NCI-H526 treated with DMSO at 0.1 percent for 48 hours (cell line): ENCODE results near the gene ARHGAP11A.
"Not testable (repeated sequence)": the region's sequence is repeated elsewhere in the genome, so short reads cannot be mapped to it uniquely, and the experiment has no call there.

Experiments
- DNase-seq: peaks from one replicate; lab custom pipeline; 2025; lab: John Stamatoyannopoulos, UW

The ARHGAP11A gene, protein sequence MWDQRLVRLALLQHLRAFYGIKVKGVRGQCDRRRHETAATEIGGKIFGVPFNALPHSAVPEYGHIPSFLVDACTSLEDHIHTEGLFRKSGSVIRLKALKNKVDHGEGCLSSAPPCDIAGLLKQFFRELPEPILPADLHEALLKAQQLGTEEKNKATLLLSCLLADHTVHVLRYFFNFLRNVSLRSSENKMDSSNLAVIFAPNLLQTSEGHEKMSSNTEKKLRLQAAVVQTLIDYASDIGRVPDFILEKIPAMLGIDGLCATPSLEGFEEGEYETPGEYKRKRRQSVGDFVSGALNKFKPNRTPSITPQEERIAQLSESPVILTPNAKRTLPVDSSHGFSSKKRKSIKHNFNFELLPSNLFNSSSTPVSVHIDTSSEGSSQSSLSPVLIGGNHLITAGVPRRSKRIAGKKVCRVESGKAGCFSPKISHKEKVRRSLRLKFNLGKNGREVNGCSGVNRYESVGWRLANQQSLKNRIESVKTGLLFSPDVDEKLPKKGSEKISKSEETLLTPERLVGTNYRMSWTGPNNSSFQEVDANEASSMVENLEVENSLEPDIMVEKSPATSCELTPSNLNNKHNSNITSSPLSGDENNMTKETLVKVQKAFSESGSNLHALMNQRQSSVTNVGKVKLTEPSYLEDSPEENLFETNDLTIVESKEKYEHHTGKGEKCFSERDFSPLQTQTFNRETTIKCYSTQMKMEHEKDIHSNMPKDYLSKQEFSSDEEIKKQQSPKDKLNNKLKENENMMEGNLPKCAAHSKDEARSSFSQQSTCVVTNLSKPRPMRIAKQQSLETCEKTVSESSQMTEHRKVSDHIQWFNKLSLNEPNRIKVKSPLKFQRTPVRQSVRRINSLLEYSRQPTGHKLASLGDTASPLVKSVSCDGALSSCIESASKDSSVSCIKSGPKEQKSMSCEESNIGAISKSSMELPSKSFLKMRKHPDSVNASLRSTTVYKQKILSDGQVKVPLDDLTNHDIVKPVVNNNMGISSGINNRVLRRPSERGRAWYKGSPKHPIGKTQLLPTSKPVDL

DNA sequence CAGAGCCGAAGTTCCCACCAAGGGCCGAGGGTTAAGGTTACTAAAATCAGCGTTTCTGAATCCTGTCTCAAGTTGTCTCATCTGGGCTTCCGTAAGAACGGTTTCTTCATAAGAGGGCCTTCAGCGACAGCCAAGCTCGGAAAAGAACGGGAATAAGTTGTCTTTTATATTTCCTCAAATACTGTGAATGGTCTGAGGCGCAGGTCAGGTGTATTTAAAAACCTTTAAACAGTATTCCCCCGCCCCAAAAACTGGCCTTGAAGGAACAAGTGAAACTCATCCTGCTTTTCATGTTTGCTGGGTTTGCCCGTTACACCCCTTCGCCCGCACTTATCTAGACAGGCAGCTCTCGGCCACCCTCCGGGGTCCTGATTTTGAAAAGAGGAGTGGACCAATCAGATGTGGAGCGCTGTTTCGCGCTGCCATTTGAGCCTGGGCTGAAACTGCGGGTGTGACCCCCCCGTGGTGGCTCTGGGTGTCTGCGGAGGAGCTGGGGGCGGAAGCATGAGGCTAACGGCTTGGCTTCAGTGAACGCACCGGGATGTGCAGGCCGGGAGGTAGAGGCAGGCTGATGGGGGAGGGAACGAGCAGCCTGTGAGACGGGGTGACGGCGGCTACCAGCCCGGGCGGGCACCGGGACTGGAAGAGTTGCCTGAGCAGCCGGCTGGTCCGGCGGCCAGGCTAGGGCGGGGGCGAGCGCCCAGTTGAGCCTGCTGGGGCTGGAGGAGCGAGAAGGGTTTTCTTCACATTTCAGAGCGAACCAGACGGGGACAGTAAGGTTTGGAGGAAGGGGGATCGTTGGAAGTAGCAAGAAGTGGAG, at the start of gene ARHGAP11A:
ARHGAP11A (plus strand) TSS at position 454 of the 820 bp plus-strand sequence. CDS start 708 bp downstream, outside the sequence.
- not testable (repeated sequence) for DNase-seq

DNA sequence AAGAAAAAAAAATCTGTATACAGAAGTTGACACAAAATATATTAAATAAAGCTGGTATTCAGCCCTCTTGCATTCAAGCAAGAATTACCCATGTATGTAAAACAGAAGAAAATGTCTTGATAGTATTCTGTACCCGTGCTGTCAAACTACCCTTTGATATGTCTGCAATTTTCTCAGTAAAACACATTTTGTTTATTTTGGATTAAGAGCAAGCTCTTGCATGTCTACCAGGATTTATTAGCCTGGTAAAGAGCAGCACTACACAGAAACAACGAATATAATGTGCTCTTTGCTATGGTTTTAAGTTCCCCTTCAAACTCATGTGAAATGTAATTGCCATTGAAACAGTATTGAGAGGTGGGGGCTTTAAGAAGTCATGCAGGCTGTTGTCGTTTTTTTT, 46.3 kb upstream of the ARHGAP11A start:
- not testable (repeated sequence) for DNase-seq

DNA sequence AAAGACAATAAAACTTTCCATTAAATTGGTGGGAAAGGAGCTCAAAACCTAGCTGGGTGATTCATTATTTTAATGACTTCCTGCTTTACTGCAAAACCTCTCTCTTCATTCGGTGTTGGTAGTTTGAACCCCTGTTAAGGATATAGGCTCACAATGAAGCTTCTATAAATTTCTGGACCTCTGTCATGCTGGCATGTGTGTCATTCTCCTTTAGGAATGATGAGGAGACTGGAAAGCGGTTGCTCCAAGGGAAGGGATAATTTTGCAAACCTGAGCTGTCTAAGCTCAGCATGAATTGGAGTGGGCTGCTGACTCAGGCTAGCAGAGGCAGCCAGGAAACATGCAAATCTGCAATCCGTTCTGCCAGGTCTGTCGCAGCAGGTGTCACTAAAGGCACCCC, 36.8 kb upstream of the ARHGAP11A start:
- not testable (repeated sequence) for DNase-seq

DNA sequence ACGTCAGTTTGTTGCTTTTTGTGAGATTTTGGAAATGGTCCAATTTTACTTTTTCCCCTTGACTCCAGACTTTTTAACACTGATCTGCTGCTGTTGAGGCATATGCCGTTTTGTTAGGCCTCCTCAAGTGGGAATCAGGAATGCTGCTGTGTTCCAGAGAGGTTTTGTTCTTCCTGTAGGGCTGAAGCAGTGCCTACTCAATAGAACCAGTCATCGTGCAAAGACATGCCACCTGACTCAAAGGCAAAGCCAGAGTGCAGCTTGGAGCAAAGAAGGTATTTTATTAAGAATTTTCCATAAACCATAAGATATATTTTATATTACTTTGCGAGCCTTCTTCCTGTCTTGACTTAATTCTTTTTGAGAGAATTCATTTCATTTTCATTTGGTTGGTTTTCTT, 29.5 kb upstream of the ARHGAP11A start:
- DNase-seq, result not testable (repeated sequence)

DNA sequence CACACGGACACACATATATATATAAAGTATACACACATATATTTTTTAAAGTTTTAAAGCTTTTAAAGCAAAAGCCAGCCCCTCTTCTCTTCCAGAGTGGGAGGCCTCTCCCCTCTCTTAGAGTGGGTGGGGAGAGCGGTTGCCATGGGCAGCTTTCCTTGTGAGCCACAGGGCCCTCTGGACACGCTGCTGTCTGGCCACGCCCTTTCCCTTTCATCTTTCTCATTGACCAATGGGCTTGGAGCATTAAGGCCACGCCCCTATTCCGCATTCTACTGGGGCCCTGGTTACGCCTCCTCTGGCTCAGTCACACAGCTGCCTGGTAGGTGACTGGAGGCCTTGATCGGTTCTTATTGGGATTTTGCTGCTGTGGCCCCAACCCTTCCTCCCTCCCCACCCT, 22.2 kb upstream of the ARHGAP11A start, which contains the start of gene GOLGA8N:
GOLGA8N (plus strand) TSS at position 306 of the 400 bp plus-strand sequence.
- not testable (repeated sequence) for DNase-seq

DNA sequence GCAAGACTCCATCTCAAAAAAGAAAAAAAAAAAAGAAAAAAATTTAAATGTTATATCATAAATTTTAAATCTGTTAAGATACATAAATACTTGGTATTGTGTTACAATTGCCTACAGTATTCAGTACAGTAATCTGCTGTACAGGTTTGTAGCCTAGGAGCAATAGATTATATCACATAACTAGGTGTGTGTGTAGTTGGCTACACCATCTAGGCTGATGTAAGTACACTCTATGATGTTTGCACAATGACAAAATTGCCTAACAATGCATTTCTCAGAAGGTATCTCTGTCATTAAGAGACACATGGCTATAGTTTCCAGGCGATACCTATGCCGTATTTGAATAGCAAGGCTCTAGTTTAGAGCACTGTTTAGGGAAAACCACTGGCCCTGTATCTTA, 5.8 kb upstream of the ARHGAP11A start:
- DNase-seq, result not testable (repeated sequence)

DNA sequence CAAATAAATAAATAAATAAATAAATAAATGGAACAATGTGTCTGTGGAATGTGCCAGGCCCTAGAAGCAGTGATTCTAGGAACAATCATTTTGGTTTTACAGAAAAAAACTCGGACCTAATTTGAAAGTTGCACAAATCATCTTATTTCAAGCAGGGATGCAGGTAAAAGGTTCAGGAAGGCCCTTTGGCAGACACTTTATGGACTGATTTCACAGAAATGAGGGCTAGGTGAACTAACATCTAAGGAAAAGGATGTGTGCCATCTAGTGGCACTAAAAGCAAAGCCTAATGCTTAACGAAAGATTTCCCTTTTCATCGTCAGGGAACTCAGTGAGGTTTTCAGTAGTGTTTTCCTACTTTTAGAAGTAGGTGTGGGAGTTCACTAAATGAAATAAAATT, 4.6 kb upstream of the ARHGAP11A start:
- not testable (repeated sequence) for DNase-seq

DNA sequence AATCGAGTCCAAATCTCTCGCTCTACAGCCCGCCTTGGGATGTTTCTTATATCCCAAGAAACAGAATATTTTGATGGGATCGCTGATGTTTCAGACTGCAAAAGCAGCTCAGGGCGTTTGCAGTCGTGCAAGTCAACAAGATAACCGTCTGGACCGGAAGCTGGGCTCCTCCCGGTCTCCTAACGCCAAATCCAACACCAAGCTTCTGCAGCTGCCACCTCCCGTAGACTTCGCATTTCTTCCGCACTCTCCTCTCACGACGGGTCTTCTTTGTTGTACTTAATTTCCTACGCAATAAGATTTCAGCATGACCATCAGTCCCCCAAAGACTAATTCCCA, 623 bp upstream of the ARHGAP11A start:
- not testable (repeated sequence) for DNase-seq

DNA sequence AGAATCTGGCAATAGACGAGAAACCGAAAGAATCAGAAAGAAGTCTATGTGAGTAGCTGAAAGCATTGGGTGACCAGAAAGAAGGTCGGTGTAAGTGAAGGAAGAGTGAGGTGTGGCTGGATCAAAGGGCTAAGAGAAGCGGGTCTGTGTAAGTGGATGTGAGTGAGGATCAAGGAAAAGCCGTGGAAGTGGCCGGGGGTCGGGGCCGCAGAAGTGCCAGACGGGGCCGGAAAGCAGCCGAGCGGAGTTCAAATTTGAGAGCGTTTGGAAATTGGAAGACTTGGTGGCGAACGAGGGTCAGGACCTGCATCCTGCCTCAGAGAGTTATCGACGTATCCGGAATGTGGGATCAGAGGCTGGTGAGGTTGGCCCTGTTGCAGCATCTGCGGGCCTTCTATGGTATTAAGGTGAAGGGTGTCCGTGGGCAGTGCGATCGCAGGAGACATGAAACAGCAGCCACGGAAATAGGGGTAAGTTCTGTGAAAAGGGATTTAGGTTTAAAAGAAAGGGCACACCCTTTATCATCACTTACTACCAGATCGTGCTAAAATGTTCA, 645 bp downstream of the ARHGAP11A start:
- DNase-seq, result not testable (repeated sequence)

DNA sequence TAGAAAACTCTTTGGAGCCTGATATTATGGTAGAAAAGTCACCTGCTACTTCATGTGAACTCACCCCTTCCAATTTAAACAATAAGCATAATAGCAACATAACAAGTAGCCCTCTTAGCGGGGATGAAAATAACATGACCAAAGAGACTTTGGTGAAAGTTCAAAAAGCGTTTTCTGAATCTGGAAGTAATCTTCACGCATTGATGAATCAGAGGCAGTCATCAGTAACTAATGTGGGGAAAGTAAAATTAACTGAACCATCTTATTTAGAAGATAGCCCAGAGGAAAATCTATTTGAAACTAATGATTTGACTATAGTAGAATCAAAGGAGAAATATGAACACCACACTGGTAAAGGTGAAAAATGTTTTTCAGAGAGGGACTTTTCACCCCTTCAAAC, 21.1 kb downstream of the ARHGAP11A start:
- DNase-seq, result no peak

DNA sequence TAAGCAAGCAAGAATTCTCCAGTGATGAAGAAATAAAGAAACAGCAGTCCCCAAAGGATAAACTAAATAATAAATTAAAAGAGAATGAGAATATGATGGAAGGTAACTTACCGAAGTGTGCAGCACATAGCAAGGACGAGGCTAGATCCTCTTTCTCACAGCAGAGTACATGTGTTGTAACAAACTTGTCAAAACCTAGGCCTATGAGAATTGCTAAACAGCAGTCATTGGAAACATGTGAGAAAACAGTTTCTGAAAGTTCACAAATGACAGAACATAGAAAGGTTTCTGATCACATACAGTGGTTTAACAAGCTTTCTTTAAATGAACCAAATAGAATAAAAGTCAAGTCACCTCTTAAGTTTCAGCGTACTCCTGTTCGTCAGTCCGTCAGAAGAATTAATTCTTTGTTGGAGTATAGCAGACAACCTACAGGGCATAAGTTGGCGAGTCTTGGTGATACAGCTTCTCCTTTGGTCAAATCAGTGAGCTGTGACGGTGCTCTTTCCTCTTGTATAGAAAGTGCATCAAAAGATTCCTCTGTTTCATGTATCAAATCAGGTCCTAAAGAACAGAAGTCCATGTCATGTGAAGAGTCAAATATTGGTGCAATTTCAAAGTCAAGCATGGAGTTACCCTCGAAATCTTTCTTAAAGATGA, 21.7 kb downstream of the ARHGAP11A start:
- no peak for DNase-seq

DNA sequence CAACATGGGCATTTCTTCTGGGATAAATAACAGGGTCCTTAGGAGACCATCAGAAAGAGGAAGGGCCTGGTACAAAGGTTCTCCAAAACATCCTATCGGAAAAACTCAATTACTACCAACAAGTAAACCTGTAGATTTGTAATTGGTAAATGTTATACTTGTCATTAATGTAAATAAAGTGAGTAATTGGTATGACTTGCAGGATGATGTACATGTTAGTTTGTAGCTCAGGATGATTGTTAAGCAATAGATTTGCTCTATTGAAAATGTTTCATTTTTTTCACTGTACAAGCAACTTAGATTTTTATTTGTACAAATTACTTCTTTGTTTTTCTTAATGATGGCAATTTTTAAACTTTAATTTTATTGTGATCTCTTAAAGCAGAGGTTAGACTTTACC, 22.4 kb downstream of the ARHGAP11A start:
- DNase-seq, result no peak

DNA sequence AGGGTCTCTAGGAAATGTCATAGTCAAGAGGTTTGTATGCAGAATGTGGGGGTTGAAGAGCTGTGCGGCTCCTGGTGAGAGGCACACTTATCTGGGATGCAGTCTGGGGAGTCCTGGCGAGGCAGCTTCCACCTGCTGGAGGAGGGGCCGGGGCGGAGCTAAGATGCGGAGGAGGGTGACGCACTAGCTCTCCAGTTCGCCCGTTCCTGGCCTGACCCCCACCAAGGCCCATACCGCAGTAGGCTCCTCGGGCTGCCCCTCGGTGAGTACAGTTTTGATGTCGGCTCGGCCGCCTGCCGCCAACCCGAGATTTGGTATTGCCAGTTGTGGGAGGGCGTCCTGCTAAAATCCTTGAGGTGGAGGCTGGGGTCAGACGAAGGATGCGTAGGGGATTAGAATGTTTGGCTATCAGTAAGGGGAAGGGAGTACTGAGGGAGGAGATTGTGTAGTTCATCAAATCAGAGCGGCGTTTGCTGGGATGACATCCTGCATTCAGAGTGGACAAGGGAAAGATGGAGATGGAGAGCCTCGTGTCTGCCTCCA, 26.3 kb downstream of the ARHGAP11A start, which contains the start of gene SCG5:
SCG5 (plus strand) TSS at position 194 of the 543 bp plus-strand sequence. CDS start 1,883 bp downstream, outside the sequence.
- no peak for DNase-seq

DNA sequence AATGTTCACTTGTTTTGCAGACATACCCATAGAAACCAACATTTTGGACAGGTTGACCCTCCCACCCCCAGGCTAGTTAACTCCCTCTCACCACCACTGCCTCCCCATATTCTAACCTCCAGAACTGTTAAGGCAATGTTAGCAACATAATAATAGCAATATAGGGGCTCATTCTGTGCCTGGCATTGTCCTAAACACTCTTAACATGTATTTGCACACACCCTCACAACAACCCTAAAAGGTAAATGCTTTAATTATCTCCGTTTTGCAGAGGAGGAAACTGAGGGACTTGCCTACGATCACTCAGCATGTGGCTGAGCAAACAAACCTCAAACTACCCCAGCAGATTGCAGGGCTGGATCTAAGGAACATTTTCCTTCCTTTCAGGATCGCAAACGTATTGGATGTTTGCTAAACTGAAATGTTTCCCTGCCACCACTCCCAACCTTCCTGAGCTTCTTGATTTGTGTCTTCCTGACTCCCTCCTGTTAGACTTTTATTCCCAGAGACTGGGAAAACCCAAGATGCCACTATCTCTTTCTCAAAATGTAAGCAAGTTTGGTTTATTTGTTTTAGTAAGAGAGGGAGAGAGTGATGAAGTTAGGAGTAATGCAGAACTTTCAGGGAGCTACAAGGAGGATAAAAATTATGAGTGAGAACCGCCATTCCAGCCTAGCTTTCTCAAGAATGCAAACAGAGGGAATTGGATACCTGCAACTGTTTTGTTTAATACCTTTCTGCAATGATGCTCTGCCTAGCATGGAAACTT, 27.5 kb downstream of the ARHGAP11A start:
- DNase-seq, result no peak

DNA sequence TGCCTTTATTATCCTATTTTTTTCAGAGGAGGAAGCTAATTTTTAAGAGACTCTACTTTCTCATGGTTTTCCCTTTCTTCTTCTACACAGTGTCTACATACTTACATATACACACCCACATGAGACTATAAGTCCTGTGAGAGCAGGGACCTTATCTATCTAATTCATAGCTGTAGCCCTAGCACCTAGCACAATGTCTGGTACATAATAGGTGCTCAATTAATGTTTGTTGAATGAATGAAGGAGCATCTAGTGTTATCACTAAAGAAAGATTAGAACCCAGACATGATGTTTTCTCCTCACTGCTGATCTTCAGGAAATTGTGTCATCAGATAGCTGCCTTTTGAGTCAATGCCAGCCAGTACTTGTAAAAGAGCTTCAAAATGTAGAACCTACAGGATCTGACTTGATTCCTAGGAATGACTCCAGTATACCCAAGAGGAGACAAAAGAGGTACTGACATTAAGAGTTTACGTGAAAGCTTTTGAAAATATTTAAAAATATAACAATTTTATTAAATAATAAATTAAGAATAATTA, 28.7 kb downstream of the ARHGAP11A start:
- DNase-seq, result no peak

DNA sequence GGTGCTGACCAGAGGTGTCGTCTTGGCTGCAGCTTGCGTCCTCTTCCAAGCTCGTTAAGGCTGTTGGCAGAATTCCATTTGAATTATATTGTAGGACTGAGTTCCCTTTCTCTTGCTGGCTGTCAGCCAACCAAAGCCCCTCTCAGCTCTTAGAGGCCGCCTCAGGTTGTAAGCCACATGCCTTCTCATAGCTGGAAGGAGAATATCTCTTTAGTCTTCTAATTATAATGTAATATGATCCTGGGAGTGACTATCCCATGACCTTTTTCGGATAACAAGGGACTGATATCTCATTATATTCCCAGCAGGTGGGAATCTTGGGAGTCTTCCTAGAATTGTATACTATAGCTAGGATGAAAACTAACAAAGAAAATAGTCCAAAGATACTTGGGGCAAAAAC, 31.0 kb downstream of the ARHGAP11A start:
- DNase-seq, result peak; percentile 81

DNA sequence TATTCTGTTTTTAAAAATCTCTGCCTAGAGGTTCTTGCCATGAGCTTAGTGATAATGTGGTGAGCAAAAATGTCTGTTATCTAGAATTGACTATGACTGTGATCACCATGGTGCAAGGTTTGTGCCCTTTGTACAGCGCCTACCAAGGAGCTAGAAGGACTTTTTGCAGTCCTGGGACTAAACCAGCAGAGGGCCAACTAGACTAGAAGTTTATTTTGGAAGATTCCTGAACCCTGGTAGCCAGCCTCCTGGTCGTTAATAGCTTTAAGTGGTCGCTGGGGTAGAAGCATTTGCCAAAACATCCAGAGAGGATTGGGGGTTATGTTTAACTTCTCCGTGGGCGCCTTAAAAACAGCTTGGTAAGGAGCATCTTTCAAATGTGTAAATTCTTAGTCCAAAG, 34.0 kb downstream of the ARHGAP11A start:
- DNase-seq, result peak; percentile 21

DNA sequence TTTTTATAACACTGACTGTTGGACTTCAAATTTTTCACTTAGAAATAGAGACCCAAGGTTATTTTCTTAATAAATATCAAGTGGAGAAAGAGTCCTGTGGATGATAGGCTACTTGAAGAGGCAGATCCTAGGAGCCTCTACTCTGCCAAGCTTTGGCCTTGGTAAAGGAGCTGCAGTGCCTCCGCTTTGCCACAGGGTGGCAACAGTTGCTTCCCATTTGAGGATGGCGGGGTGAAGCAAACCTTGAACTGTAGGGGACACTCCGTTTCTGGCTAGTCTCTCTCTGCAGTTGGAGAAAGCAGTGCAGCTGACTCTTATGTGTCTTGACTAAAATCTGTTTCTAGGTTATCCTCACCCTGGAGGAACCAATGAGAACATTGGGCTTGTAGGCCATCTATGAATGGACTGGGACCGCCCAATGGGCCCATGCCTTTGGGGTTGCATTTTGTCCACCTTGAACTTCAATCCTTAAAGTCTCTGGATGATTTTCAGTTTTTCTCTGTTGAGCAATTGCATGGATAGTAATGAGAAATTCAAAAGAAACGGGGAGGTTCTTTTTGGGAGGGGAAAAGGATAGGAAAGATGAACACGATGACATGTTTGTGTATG, 36.0 kb downstream of the ARHGAP11A start:
- DNase-seq, result peak; percentile 68

DNA sequence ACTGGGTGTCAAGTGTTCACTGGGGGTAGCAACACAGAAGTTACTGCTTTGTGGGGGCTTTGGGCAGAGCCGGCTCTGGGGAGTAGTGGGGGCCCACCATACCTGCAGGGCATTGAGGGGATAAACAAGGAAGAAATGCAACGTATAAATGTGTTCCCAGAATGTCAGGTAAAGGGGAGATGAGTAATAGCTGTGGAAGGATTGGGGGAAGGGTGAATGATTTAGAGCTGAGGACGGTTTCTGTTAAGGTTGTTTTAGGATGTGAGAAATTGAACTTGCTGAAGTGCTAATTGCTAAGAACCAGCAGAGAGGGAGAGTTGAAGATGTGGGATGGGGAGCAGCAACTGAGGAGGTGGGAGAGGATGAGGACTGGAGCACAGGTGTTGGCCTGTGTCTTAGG, 36.9 kb downstream of the ARHGAP11A start:
- no peak for DNase-seq
